SK-N-SH treated with all-trans-retinoic acid at 6 μM for 48 hours (cell line): ENCODE results near the gene RNH1.

Experiments used
- ZC3H10 ChIP-seq: fragments of 250-450 bp; sonication (Bioruptor Pico); IDR thresholded peaks from 2 replicates; pipeline ENCODE4 v1.5.1; 2021; ENCODE audit warnings: mild to moderate bottlenecking, moderate library complexity
- ZNF8 ChIP-seq: fragments of 450-650 bp; formaldehyde crosslinking; IDR thresholded peaks from 2 replicates; pipeline ENCODE4 v1.5.0; 2020; ENCODE audit warnings: mild to moderate bottlenecking, moderate library complexity
- TF ChIP-seq, protein P1 (sequence below): fragments of 250-450 bp; sonication (Bioruptor Pico); IDR thresholded peaks from 2 replicates; pipeline ENCODE4 v1.8.0; 2020; ENCODE audit warnings: mild to moderate bottlenecking, moderate library complexity, borderline replicate concordance

- TF ChIP-seq, protein P1, sequence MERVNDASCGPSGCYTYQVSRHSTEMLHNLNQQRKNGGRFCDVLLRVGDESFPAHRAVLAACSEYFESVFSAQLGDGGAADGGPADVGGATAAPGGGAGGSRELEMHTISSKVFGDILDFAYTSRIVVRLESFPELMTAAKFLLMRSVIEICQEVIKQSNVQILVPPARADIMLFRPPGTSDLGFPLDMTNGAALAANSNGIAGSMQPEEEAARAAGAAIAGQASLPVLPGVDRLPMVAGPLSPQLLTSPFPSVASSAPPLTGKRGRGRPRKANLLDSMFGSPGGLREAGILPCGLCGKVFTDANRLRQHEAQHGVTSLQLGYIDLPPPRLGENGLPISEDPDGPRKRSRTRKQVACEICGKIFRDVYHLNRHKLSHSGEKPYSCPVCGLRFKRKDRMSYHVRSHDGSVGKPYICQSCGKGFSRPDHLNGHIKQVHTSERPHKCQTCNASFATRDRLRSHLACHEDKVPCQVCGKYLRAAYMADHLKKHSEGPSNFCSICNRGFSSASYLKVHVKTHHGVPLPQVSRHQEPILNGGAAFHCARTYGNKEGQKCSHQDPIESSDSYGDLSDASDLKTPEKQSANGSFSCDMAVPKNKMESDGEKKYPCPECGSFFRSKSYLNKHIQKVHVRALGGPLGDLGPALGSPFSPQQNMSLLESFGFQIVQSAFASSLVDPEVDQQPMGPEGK, result no peak
- TF ChIP-seq ZNF8 (CRISPR knock-in tag) (no peak), ZC3H10 (CRISPR knock-in tag) (no peak)
Measured at GRCh38 chr11:551596-551995, 44.6 kb upstream of the RNH1 start.
